PC-9 (cell line): Measurements from ENCODE around the gene NXN. TPM values are rescaled to one million over a fixed set of nuclear protein-coding genes. Genes with fewer than 3 reads are reported as not detected.

ENCODE experiments used
- BruUV-seq: library from RNA; stranded (reverse); fragments of 400-500 nt; replicated peaks from 2 replicates; lab custom pipeline; 2021; lab: Mats Ljungman, UMichigan
- CTCF ChIA-PET: fragments of 300-600 bp; sonication (Branson Sonifier 250); formaldehyde crosslinking; loops from one replicate; lab custom pipeline; 2022; ENCODE audit warnings: antibody characterized with exemption; lab: Charles Lee
- POLR2A ChIA-PET: fragments of 300-600 bp; sonication (Branson Sonifier 250); formaldehyde crosslinking; loops from one replicate; lab custom pipeline; 2022; ENCODE audit warnings: antibody characterized with exemption; ENCODE audit not compliant: unreplicated experiment; lab: Charles Lee
- DNase-seq, 2 experiments: peaks; one replicate each; pipeline versions ENCODE4 v3.0.0 to v3.0.0-alpha.2; 2015 to 2022; ENCODE audit warnings: mixed read lengths in 1 of 2
- H2AFZ ChIP-seq: fragments of 200-600 bp; sonication (generic); 2 replicates; pipeline ENCODE4 v1.8.1; 2017; ENCODE audit warnings: antibody characterized with exemption
- H3F3A ChIP-seq: fragments of 200-600 bp; sonication (generic); 2 replicates; pipeline ENCODE4 v1.8.1; 2017; ENCODE audit warnings: antibody characterized with exemption, mild to moderate bottlenecking, low read depth; ENCODE audit not compliant: insufficient read depth
- H3K27ac ChIP-seq: fragments of 200-600 bp; sonication (generic); 2 replicates; pipeline ENCODE4 v1.6.1; 2016; ENCODE audit warnings: mixed run types
- H3K27me3 ChIP-seq: fragments of 200-600 bp; sonication (generic); 2 replicates; pipeline ENCODE4 v1.6.1; 2016; ENCODE audit warnings: low read depth, mixed run types; ENCODE audit not compliant: insufficient read depth
- H3K36me3 ChIP-seq: fragments of 200-600 bp; sonication (generic); 2 replicates; pipeline ENCODE4 v1.6.1; 2016; ENCODE audit warnings: low read depth, mixed run types
- H3K4me1 ChIP-seq: fragments of 200-600 bp; sonication (generic); replicated peaks from 2 replicates; pipeline ENCODE4 v1.6.1; 2016; ENCODE audit warnings: mixed run types; ENCODE audit not compliant: insufficient read depth
- H3K4me2 ChIP-seq: fragments of 200-600 bp; sonication (generic); 2 replicates; pipeline ENCODE4 v1.6.1; 2017; ENCODE audit warnings: mixed run types
- H3K4me3 ChIP-seq: fragments of 200-600 bp; sonication (generic); 2 replicates; pipeline ENCODE4 v1.6.1; 2016; ENCODE audit warnings: mixed run types
- H3K79me2 ChIP-seq: fragments of 200-600 bp; sonication (generic); 2 replicates; pipeline ENCODE4 v1.6.1; 2017; ENCODE audit warnings: low read depth, mixed run types
- H3K9me2 ChIP-seq: fragments of 200-600 bp; sonication (generic); 2 replicates; pipeline ENCODE4 v1.8.1; 2017; ENCODE audit warnings: mild to moderate bottlenecking; ENCODE audit not compliant: insufficient read depth
- H3K9me3 ChIP-seq: fragments of 200-600 bp; sonication (generic); 2 replicates; pipeline ENCODE4 v1.8.1; 2016; ENCODE audit warnings: low read depth; ENCODE audit not compliant: insufficient read depth
- H4K20me1 ChIP-seq: fragments of 200-600 bp; sonication (generic); 2 replicates; pipeline ENCODE4 v1.8.1; 2017; ENCODE audit not compliant: insufficient read depth
- CTCF ChIP-seq: fragments of 200-600 bp; sonication (generic); conservative IDR thresholded peaks from 2 replicates; pipeline ENCODE4 v1.6.1; 2017; ENCODE audit warnings: mixed run types, antibody characterized with exemption, mild to moderate bottlenecking, moderate library complexity
- EZH2 ChIP-seq: fragments of 200-600 bp; sonication (generic); IDR thresholded peaks from 2 replicates; pipeline ENCODE4 v1.8.0; 2017; ENCODE audit warnings: antibody characterized with exemption, low read depth
- intact Hi-C: fragments of 100-400 bp; cut with micrococcal nuclease; formaldehyde crosslinking; loops from one replicate; pipeline ENCODE4 v1.10.0; 2022; ENCODE audit not compliant: unreplicated experiment
- total RNA-seq: library from RNA; stranded (reverse); gene quantifications from 2 replicates; pipeline ENCODE4 v1.2.3, GENCODE V29; 2021

NXN gene
- total RNA-seq, 1 experiment from 2014 or later = 59.8 TPM

GRCh38 chr17:795721-796120 is 183.9 kb downstream of the NXN start:
- no peak for DNase-seq
- TF ChIP-seq CTCF (no peak), EZH2 (no peak)
- no TSS peak for BruUV-seq
- ChIA-PET POLR2A (interaction anchor here (0.7 kb wide), 1 partner anchor 185 kb away, joined by 7 read pairs; no protein-coding TSS in a partner anchor), CTCF (interaction anchor here (0.7 to 1.1 kb wide), 3 partner anchors 41 to 201 kb away, joined by 4 to 6 read pairs (median 5); partner anchors contain the start of genes NXN and TIMM22)
- H4K20me1 ChIP-seq = peaks cover 26% of the 10 kb centered on the region
- H3K36me3 ChIP-seq = 0 out of 2 replicates have a peak, but pooled peaks cover 4% of the 10 kb centered on the region
- H3K27me3 ChIP-seq = no peaks in the 10 kb centered on the region
- no peaks in the 10 kb centered on the region for H3K4me1 ChIP-seq
- no peaks in the 10 kb centered on the region for H3K79me2 ChIP-seq
- H3K9me2 ChIP-seq = no peaks in the 10 kb centered on the region
- no peak overlapping the region for H3K27ac ChIP-seq
- H3K4me2 ChIP-seq = no peak overlapping the region
- intact Hi-C loops = loop anchor here (2.0 kb wide), 1 partner anchor 185 kb away; no protein-coding TSS in a partner anchor
- peaks cover 10% of the 10 kb centered on the region; the same call in 1 of the 2 replicates for H3F3A ChIP-seq
- H3K4me3 ChIP-seq = no peak overlapping the region
- H3K9me3 ChIP-seq = no peaks in the 10 kb centered on the region
- no peak overlapping the region for H2AFZ ChIP-seq

GRCh38 chr17:795276-795675 is 184.3 kb downstream of the NXN start:
- Histone ChIP-seq H3K36me3 (0 out of 2 replicates have a peak, but pooled peaks cover 4% of the 10 kb centered on the region), H3F3A (peaks cover 10% of the 10 kb centered on the region; the same call in 1 of the 2 replicates), H3K79me2 (no peaks in the 10 kb centered on the region), H4K20me1 (peaks cover 26% of the 10 kb centered on the region), H3K27ac (no peak overlapping the region), H3K9me2 (no peaks in the 10 kb centered on the region), H3K4me2 (no peak overlapping the region), H2AFZ (no peak overlapping the region), H3K27me3 (no peaks in the 10 kb centered on the region), H3K4me1 (no peaks in the 10 kb centered on the region), H3K4me3 (no peak overlapping the region), H3K9me3 (no peaks in the 10 kb centered on the region)
- POLR2A ChIA-PET = no interaction called here
- no peak for DNase-seq
- intact Hi-C loops = loop anchor here (2.0 kb wide), 1 partner anchor 186 kb away; no protein-coding TSS in a partner anchor
- CTCF ChIA-PET = interaction anchor here (1.0 kb wide), 1 partner anchor 185 kb away, joined by 6 read pairs; the partner anchor contains the start of gene NXN
- BruUV-seq = no TSS peak
- TF ChIP-seq EZH2 = no peak

- intact Hi-C loops = loop anchor here (2.0 to 5.0 kb wide), 2 partner anchors 186 to 392 kb away; no protein-coding TSS in a partner anchor
- Histone ChIP-seq H3K79me2 (no peaks in the 10 kb centered on the region), H3K27me3 (no peaks in the 10 kb centered on the region), H3K4me3 (no peak overlapping the region), H3K9me2 (no peaks in the 10 kb centered on the region), H2AFZ (no peak overlapping the region), H3K36me3 (0 out of 2 replicates have a peak, but pooled peaks cover 5% of the 10 kb centered on the region), H3K9me3 (no peaks in the 10 kb centered on the region), H3F3A (peaks cover 10% of the 10 kb centered on the region; the same call in 1 of the 2 replicates), H3K4me2 (no peak overlapping the region), H3K4me1 (no peaks in the 10 kb centered on the region), H4K20me1 (peaks cover 22% of the 10 kb centered on the region), H3K27ac (no peak overlapping the region)
- TF ChIP-seq CTCF = peak; percentile 82
- no peak for TF ChIP-seq EZH2
- peak; percentile 42 to 54 for DNase-seq
- ChIA-PET POLR2A (no interaction called here), CTCF (interaction anchor here (0.6 to 0.7 kb wide), 2 partner anchors 111 to 383 kb away, joined by 3 to 6 read pairs; no protein-coding TSS in a partner anchor)
- TSS peak; percentile 4 for BruUV-seq
Measured at GRCh38 chr17:794876-795275, 184.7 kb downstream of the NXN start.
